ENCODE measurements around the gene GSTA5. TPM values are rescaled to one million over a fixed set of nuclear protein-coding genes. Genes with fewer than 3 reads are reported as not detected.
"Not testable (repeated sequence)": the region's sequence is repeated elsewhere in the genome, so short reads cannot be mapped to it uniquely, and the experiment has no call there.

The GSTA5 gene
- total RNA-seq, 1 donor from 2014 or later = not detected

- TF ChIP-seq CTCF (IDR thresholded peaks at IDR 0.05) = no peak
- H3K27ac ChIP-seq = no peak overlapping the region
- no peaks in the 10 kb centered on the region for H3K36me3 ChIP-seq
These were observed 37.2 kb upstream of the GSTA5 start for GRCh38 chr6:52877786-52878185.

GRCh38 chr6:52877168-52877567 lies 36.6 kb upstream of the GSTA5 start:
- no peak for DNase-seq (ENCODE audit: low spot score in 2 of 2)
- intact Hi-C loops (cut with DNase I) = no loop called here
- no peaks in the 10 kb centered on the region for H3K4me1 ChIP-seq
- no peak overlapping the region for H3K4me3 ChIP-seq
- no peaks in the 10 kb centered on the region for H3K36me3 ChIP-seq
- H3K9me3 ChIP-seq = no peaks in the 10 kb centered on the region
- no peak for TF ChIP-seq CTCF (IDR thresholded peaks at IDR 0.05)
- H3K27ac ChIP-seq = no peak overlapping the region
- no peaks in the 10 kb centered on the region for H3K27me3 ChIP-seq

More at GRCh38 chr6:52877786-52878185, 37.2 kb upstream of the GSTA5 start:
- Histone ChIP-seq H3K27me3 (no peaks in the 10 kb centered on the region), H3K4me3 (no peak overlapping the region), H3K4me1 (no peaks in the 10 kb centered on the region), H3K9me3 (no peaks in the 10 kb centered on the region)
- no peak for DNase-seq (ENCODE audit: low spot score in 2 of 2)
- intact Hi-C loops (cut with DNase I) = no loop called here

- H3K27ac ChIP-seq = no peak overlapping the region
- H3K4me1 ChIP-seq = no peaks in the 10 kb centered on the region
- TF ChIP-seq CTCF (IDR thresholded peaks at IDR 0.05) = no peak
- no peaks in the 10 kb centered on the region for H3K36me3 ChIP-seq
- no peaks in the 10 kb centered on the region for H3K9me3 ChIP-seq
- intact Hi-C loops (cut with DNase I) = no loop called here
- no peak overlapping the region for H3K4me3 ChIP-seq
- H3K27me3 ChIP-seq = no peaks in the 10 kb centered on the region
- DNase-seq (ENCODE audit: low spot score in 2 of 2) = no peak
These were observed 35.6 kb upstream of the GSTA5 start for GRCh38 chr6:52876056-52876787.

- Histone ChIP-seq H3K4me1 (no peaks in the 10 kb centered on the region), H3K9me3 (no peaks in the 10 kb centered on the region), H3K27me3 (no peaks in the 10 kb centered on the region), H3K4me3 (no peak overlapping the region), H3K36me3 (no peaks in the 10 kb centered on the region), H3K27ac (no peak overlapping the region)
- no peak for TF ChIP-seq CTCF (IDR thresholded peaks at IDR 0.05)
- intact Hi-C loops (cut with DNase I) = no loop called here
- no peak for DNase-seq (ENCODE audit: low spot score in 2 of 2)
These were observed 31.4 kb upstream of the GSTA5 start for GRCh38 chr6:52872031-52872430.

GRCh38 chr6:52871621-52872020 lies 31.0 kb upstream of the GSTA5 start:
- no peaks in the 10 kb centered on the region for H3K4me1 ChIP-seq
- H3K36me3 ChIP-seq = no peaks in the 10 kb centered on the region
- intact Hi-C loops (cut with DNase I) = no loop called here
- no peak overlapping the region for H3K27ac ChIP-seq
- TF ChIP-seq CTCF (IDR thresholded peaks at IDR 0.05) = no peak
- H3K4me3 ChIP-seq = no peak overlapping the region
- DNase-seq (ENCODE audit: low spot score in 2 of 2) = no peak
- H3K9me3 ChIP-seq = no peaks in the 10 kb centered on the region
- no peaks in the 10 kb centered on the region for H3K27me3 ChIP-seq

- intact Hi-C loops (cut with DNase I); H3K36me3 ChIP-seq; H3K27ac ChIP-seq; H3K4me1 ChIP-seq; H3K9me3 ChIP-seq; H3K27me3 ChIP-seq; DNase-seq (ENCODE audit: low spot score in 2 of 2); H3K4me3 ChIP-seq: not testable (repeated sequence)
These were observed 29.9 kb upstream of the GSTA5 start for GRCh38 chr6:52870335-52871091.

- intact Hi-C loops (cut with DNase I) = not testable (repeated sequence)
These were observed 28.3 kb upstream of the GSTA5 start for GRCh38 chr6:52868899-52869298.

More at GRCh38 chr6:52868899-52869298, 28.3 kb upstream of the GSTA5 start:
- H3K27me3 ChIP-seq; H3K27ac ChIP-seq; H3K4me3 ChIP-seq; H3K36me3 ChIP-seq; H3K9me3 ChIP-seq; H3K4me1 ChIP-seq; DNase-seq (ENCODE audit: low spot score in 2 of 2): not testable (repeated sequence)
